ENCODE measurements around the gene SPC24.

GRCh38 chr19:11140896-11141295, 14.7 kb downstream of the SPC24 start:
- TF ChIP-seq CTCF (IDR thresholded peaks at IDR 0.05 in 2 of 3, conservative IDR thresholded peaks at IDR 0.05 in 1 of 3; ENCODE audit: borderline replicate concordance in 1 of 3, insufficient read depth in 1 of 3, low read depth in 2 of 3, low read length in 2 of 3) (no peak), POLR2A (IDR thresholded peaks at IDR 0.05; ENCODE audit: borderline replicate concordance, extremely low read depth, insufficient read depth, insufficient read length) (no peak), EZH2 (IDR thresholded peaks at IDR 0.05) (no peak), REST (IDR thresholded peaks at IDR 0.05; ENCODE audit: low read depth) (no peak), MAX (IDR thresholded peaks at IDR 0.05) (no peak), CBX3 (IDR thresholded peaks at IDR 0.05; ENCODE audit: low read depth) (no peak), SIN3A (IDR thresholded peaks at IDR 0.05; ENCODE audit: low read depth) (no peak), ZNF274 (IDR thresholded peaks at IDR 0.05; ENCODE audit: low read depth, low read length) (no peak), SRF (IDR thresholded peaks at IDR 0.05; ENCODE audit: low read depth) (no peak), SP1 (IDR thresholded peaks at IDR 0.05; ENCODE audit: low read depth) (no peak), POLR2AphosphoS5 (IDR thresholded peaks at IDR 0.05; ENCODE audit: low read depth, low read length) (no peak), CEBPB (IDR thresholded peaks at IDR 0.05; ENCODE audit: low read depth) (no peak), ZFX (IDR thresholded peaks at IDR 0.05) (no peak)
- TF ChIP-seq, protein P1, sequence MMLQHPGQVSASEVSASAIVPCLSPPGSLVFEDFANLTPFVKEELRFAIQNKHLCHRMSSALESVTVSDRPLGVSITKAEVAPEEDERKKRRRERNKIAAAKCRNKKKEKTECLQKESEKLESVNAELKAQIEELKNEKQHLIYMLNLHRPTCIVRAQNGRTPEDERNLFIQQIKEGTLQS (IDR thresholded peaks at IDR 0.05) = no peak

All from HCT116 (cell line).